Measurements from ENCODE around the gene DMXL1. TPM values are rescaled to one million over a fixed set of nuclear protein-coding genes. Genes with fewer than 3 reads are reported as not detected.
A peak's percentile ranks its signal among the peaks of the same experiment; 100 is the strongest.
"Not testable (repeated sequence)": the region's sequence is repeated elsewhere in the genome, so short reads cannot be mapped to it uniquely, and the experiment has no call there.

Gene DMXL1
- total and polyA plus RNA-seq, 8 donors: 37.5 to 48.3 (median 42.4) TPM

DNA sequence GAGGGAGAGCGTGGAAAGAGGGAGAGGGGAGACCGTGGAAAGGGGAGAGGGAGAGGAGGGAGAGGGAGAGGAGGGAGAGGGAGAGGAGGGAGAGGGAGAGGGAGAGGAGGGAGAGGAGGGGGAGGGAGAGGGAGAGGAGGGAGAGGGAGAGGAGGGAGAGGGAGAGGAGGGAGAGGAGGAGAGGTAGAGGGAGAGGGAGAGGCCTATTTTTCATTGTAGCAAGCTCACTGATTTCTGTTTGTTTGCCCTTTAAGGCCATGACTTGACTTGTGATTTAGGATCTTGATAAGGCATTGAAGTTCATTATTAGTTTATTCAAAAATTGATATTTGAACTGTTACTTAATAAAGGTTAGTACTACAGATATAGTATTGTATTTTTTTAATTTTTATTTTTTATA, 52.4 kb downstream of the DMXL1 start:
- no peaks in the 10 kb centered on the region for H3K4me1 ChIP-seq
- ATAC-seq (no peak), DNase-seq (no peak)
- intact Hi-C loops (cut with DNase I): no loop called here
- no peak overlapping the region for H3K4me3 ChIP-seq
- TF ChIP-seq, protein P1, sequence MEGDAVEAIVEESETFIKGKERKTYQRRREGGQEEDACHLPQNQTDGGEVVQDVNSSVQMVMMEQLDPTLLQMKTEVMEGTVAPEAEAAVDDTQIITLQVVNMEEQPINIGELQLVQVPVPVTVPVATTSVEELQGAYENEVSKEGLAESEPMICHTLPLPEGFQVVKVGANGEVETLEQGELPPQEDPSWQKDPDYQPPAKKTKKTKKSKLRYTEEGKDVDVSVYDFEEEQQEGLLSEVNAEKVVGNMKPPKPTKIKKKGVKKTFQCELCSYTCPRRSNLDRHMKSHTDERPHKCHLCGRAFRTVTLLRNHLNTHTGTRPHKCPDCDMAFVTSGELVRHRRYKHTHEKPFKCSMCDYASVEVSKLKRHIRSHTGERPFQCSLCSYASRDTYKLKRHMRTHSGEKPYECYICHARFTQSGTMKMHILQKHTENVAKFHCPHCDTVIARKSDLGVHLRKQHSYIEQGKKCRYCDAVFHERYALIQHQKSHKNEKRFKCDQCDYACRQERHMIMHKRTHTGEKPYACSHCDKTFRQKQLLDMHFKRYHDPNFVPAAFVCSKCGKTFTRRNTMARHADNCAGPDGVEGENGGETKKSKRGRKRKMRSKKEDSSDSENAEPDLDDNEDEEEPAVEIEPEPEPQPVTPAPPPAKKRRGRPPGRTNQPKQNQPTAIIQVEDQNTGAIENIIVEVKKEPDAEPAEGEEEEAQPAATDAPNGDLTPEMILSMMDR (IDR thresholded peaks at IDR 0.05): no peak
- H3K27me3 ChIP-seq: no peaks in the 10 kb centered on the region
- no peak overlapping the region for H3K27ac ChIP-seq
- no peaks in the 10 kb centered on the region for H3K9me3 ChIP-seq
- H3K36me3 ChIP-seq: peaks cover 0 to 65% of the 10 kb centered on the region in 2 donors

DNA sequence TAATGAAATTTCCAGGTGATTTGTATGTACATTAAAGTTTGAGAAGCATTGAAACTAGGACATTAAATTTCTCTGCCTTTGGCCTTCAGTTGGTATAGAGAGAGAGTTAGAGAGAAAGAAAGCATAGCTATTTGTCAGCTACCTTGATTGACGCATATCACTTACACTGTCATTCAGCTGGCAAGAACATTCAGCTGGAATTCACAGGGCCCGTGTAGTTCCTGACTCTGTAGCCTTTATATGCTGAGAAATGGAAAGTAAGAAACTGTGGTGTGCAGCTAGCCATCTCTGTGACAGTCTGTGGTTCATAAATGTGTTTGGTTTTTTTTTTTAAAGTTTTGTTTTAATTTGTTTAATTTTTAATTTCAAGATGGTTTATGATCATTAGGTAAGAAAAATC, 58.9 kb downstream of the DMXL1 start:
- Histone ChIP-seq H3K9me3 (peaks cover 0 to 1% of the 10 kb centered on the region in 2 donors), H3K27ac (no peak overlapping the region), H3K36me3 (peaks cover 0 to 61% of the 10 kb centered on the region in 2 donors), H3K4me1 (no peaks in the 10 kb centered on the region), H3K27me3 (no peaks in the 10 kb centered on the region), H3K4me3 (no peak overlapping the region)
- ATAC-seq (no peak), DNase-seq (no peak)
- intact Hi-C loops (cut with DNase I): no loop called here
- TF ChIP-seq, protein P1 (IDR thresholded peaks at IDR 0.05): no peak

DNA sequence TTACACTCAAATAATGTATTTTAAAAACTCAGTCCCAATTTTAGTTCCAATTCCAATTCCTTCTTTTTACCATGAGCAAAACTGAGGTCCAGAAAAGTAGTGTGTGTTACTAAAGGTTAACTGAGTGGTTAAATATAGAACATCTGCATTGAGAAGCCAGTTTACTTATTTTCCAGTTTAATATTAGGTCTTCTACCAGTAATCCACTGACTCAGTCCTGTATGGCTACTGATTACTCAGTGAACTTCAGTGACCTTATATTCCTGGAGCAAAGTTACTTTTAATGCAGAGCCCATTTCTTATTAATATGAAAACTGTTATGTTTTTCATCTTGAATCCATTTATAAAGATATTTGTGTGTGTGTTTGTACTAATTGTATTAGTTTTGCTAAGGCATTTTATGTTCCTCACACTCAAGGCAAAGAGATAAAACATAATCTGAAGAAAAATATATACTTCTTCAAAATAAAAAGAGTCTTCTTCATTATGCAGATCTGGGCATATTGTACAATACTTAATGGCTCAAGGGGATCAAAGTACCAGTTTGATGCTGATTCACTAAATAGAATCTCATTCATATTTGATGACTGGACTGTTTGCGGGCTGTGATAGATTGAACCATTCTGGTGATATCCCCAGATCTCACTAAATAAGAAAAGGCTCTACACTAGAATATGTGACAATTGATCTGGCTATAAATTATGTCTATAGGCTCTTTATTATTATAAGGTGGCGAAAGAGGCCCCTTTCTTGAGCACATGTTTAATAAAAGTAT, 60.8 kb downstream of the DMXL1 start:
- DNase-seq: no peak
- Histone ChIP-seq H3K27ac (no peak overlapping the region), H3K9me3 (peaks cover 0 to 7% of the 10 kb centered on the region in 2 donors), H3K27me3 (no peaks in the 10 kb centered on the region), H3K4me3 (no peak overlapping the region), H3K36me3 (peaks cover 0 to 64% of the 10 kb centered on the region in 2 donors), H3K4me1 (no peaks in the 10 kb centered on the region)
- intact Hi-C loops (cut with DNase I): no loop called here
- TF ChIP-seq, protein P1 (IDR thresholded peaks at IDR 0.05): no peak
- no peak for ATAC-seq

DNA sequence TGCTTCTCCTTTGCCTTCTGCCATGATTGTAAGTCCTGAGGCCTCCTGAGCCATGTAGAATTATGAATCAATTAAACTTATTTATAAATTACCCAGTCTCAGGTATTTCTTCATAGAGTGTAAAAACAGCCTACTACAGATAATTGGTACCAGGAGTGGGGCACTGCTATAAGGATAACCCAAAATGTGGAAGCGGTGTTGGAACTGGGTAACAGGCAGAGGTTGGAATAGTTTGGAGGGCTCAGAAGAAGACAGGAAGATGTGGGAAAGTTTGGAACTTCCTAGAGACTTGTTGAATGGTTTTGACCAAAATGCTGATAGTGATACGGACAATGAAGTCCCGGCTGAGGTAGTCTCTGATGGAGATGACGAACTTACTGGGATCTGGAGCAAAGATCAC, 64.9 kb downstream of the DMXL1 start:
- H3K36me3 ChIP-seq: peaks cover 0 to 57% of the 10 kb centered on the region in 2 donors
- intact Hi-C loops (cut with DNase I); H3K9me3 ChIP-seq; H3K27me3 ChIP-seq; H3K27ac ChIP-seq; ATAC-seq; H3K4me3 ChIP-seq; H3K4me1 ChIP-seq; DNase-seq: not testable (repeated sequence)

DNA sequence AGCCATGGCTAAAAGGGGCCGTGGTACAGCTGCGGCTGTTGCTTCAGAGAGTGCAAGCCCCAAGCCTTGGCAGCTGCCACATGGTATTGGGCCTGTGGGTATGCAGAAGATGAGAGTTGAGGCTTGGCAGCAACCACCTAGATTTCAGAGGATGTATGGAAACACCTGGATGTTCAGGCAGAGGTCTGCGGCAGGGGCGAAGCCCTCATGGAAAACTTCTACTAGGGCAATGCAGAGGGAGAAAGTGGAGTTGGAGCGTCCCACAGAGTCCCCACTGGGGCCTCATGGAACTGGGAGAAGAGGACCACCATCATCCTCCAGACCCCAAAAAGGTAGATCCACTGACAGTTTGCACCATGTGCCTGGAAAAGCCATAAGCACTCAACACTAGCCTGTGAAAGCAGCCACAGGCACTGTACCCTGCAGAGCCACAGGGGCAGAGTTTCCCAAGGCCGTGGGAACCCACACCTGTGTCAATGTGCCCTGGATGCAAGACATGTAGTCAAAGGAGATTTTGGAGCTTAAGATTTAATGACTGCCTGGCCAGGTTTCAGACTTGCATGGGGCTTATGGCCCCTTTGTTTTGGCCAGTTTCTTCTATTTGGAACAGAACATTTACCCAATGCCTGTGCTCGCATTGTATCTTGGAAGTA, 65.9 kb downstream of the DMXL1 start:
- ATAC-seq (no peak), DNase-seq (peak in 1 of 4 donors; percentile 17)
- H3K27ac ChIP-seq: no peak overlapping the region
- intact Hi-C loops (cut with DNase I): no loop called here
- peaks cover 0 to 9% of the 10 kb centered on the region in 2 donors for H3K9me3 ChIP-seq
- peaks cover 0 to 56% of the 10 kb centered on the region in 2 donors for H3K36me3 ChIP-seq
- no peaks in the 10 kb centered on the region for H3K4me1 ChIP-seq
- H3K27me3 ChIP-seq: no peaks in the 10 kb centered on the region
- no peak overlapping the region for H3K4me3 ChIP-seq
- TF ChIP-seq, protein P1 (IDR thresholded peaks at IDR 0.05): no peak
